IMR-90 (cell line): ENCODE results near the gene MED12L. TPM values are rescaled to one million over a fixed set of nuclear protein-coding genes. Genes with fewer than 3 reads are reported as not detected.

Experiments used
- ATAC-seq: fragments of 200-7000 bp; cut with Tn5 transposase; 2 replicates; pipeline ENCODE4 v1.9.1; 2020; ENCODE audit warnings: low read depth, mild to moderate bottlenecking, moderate library complexity
- BruUV-seq: library from RNA; stranded (reverse); fragments of 400-500 nt; replicated peaks from 2 replicates; lab custom pipeline; 2021; lab: Mats Ljungman, UMichigan
- CTCF ChIA-PET: fragments of 300-600 bp; formaldehyde crosslinking; extraction: SDS; loops from one replicate; lab custom pipeline; 2021; ENCODE audit warnings: antibody characterized with exemption; lab: Yijun Ruan, JAX
- POLR2A ChIA-PET: fragments of 300-600 bp; sonication (Branson Sonifier 250); formaldehyde crosslinking; loops from one replicate; lab custom pipeline; 2022; ENCODE audit warnings: antibody characterized with exemption; ENCODE audit not compliant: unreplicated experiment; lab: Charles Lee
- DNase-seq: peaks from one replicate; pipeline ENCODE4 v3.0.0; 2013
- H2AFZ ChIP-seq: replicated peaks from 2 replicates; pipeline ENCODE3; 2013; ENCODE audit warnings: low read length, mild to moderate bottlenecking; ENCODE audit not compliant: poor library complexity
- H2AK5ac ChIP-seq: 2 replicates; pipeline ENCODE4 v1.6.1; 2013; ENCODE audit warnings: low read depth, low read length, inconsistent platforms
- H2AK9ac ChIP-seq: replicated peaks from 2 replicates; pipeline ENCODE3; 2013; ENCODE audit warnings: mild to moderate bottlenecking, low read depth, low read length, moderate library complexity; ENCODE audit not compliant: poor library complexity
- H2BK120ac ChIP-seq: 2 replicates; pipeline ENCODE4 v1.6.1; 2013; ENCODE audit warnings: low read depth, low read length, inconsistent platforms
- H2BK15ac ChIP-seq: 3 replicates; pipeline ENCODE4 v1.6.1; 2013; ENCODE audit warnings: low read depth, low read length, inconsistent platforms
- H2BK20ac ChIP-seq: 2 replicates; pipeline ENCODE4 v1.6.1; 2013; ENCODE audit warnings: low read depth, mild to moderate bottlenecking, inconsistent platforms, low read length, moderate library complexity
- H2BK5ac ChIP-seq: 2 replicates; pipeline ENCODE4 v1.6.1; 2013; ENCODE audit warnings: mild to moderate bottlenecking, low read depth, low read length, inconsistent platforms; ENCODE audit not compliant: poor library complexity, severe bottlenecking
- H3K14ac ChIP-seq: replicated peaks from 2 replicates; pipeline ENCODE4 v1.6.1; 2013; ENCODE audit warnings: low read depth, low read length, inconsistent platforms
- H3K18ac ChIP-seq: 2 replicates; pipeline ENCODE4 v1.6.1; 2013; ENCODE audit warnings: low read depth, low read length, control low read depth
- H3K23ac ChIP-seq: 2 replicates; pipeline ENCODE4 v1.6.1; 2013; ENCODE audit warnings: low read depth, low read length, inconsistent platforms
- H3K27ac ChIP-seq: 2 replicates; pipeline ENCODE4 v1.5.1; 2013; ENCODE audit warnings: mild to moderate bottlenecking, control low read depth, low read length; ENCODE audit not compliant: insufficient read depth
- H3K27me3 ChIP-seq: 2 replicates; pipeline ENCODE4 v1.6.1; 2013; ENCODE audit warnings: low read length; ENCODE audit not compliant: control insufficient read depth, insufficient read depth
- H3K36me3 ChIP-seq: 2 replicates; pipeline ENCODE4 v1.6.1; 2013; ENCODE audit warnings: low read length, mixed read lengths; ENCODE audit not compliant: control insufficient read depth, insufficient read depth
- H3K4ac ChIP-seq: 2 replicates; pipeline ENCODE4 v1.6.1; 2013; ENCODE audit warnings: low read depth, low read length, inconsistent platforms
- H3K4me1 ChIP-seq: 2 replicates; pipeline ENCODE4 v1.6.1; 2013; ENCODE audit warnings: low read length, mixed read lengths; ENCODE audit not compliant: control insufficient read depth, insufficient read depth
- H3K4me2 ChIP-seq: 2 replicates; pipeline ENCODE4 v1.6.1; 2013; ENCODE audit warnings: low read depth, mild to moderate bottlenecking, control low read depth, low read length, moderate library complexity
- H3K4me3 ChIP-seq: 2 replicates; pipeline ENCODE4 v1.5.1; 2013; ENCODE audit warnings: low read depth, mild to moderate bottlenecking, control low read depth, low read length, moderate library complexity; ENCODE audit not compliant: insufficient read depth
- H3K56ac ChIP-seq: 2 replicates; pipeline ENCODE4 v1.6.1; 2013; ENCODE audit warnings: low read length, inconsistent platforms; ENCODE audit not compliant: insufficient read depth; ENCODE audit errors: extremely low read depth
- H3K79me1 ChIP-seq, 2 experiments: 2 replicates each; pipeline ENCODE4 v1.6.1; 2013; ENCODE audit warnings: low read length in 2 of 2, inconsistent platforms in 1 of 2, low read depth in 1 of 2
- H3K9ac ChIP-seq: 2 replicates; pipeline ENCODE4 v1.6.1; 2013; ENCODE audit warnings: low read depth, low read length, control low read depth
- H3K9me1 ChIP-seq: 2 replicates; pipeline ENCODE4 v1.6.1; 2013; ENCODE audit warnings: low read length, inconsistent platforms; ENCODE audit not compliant: insufficient read depth
- H3K9me3 ChIP-seq: 2 replicates; pipeline ENCODE4 v1.6.1; 2013; ENCODE audit warnings: low read length; ENCODE audit not compliant: control insufficient read depth, insufficient read depth
- H4K20me1 ChIP-seq: 2 replicates; pipeline ENCODE4 v1.6.1; 2013; ENCODE audit warnings: low read length, inconsistent platforms; ENCODE audit not compliant: insufficient read depth
- H4K5ac ChIP-seq: 2 replicates; pipeline ENCODE4 v1.6.1; 2013; ENCODE audit warnings: mild to moderate bottlenecking, low read depth, low read length, control low read depth
- H4K8ac ChIP-seq, 2 experiments: 2 replicates each; pipeline ENCODE4 v1.6.1; 2013; ENCODE audit warnings: low read depth in 2 of 2, low read length in 2 of 2, control low read depth in 1 of 2, inconsistent platforms in 1 of 2
- H4K91ac ChIP-seq: 2 replicates; pipeline ENCODE4 v1.6.1; 2013; ENCODE audit warnings: low read depth, low read length, inconsistent platforms; ENCODE audit not compliant: insufficient read depth
- BHLHE40 ChIP-seq: fragments of 150-350 bp; IDR thresholded peaks from 2 replicates; pipeline ENCODE4 v1.6.1; 2016; ENCODE audit warnings: mild to moderate bottlenecking, low read depth, low read length
- CEBPB ChIP-seq: IDR thresholded peaks from 2 replicates; pipeline ENCODE4 v1.6.1; 2012; ENCODE audit warnings: low read depth, low read length, improper control_type of control experiment
- FOS ChIP-seq: fragments of 150-350 bp; IDR thresholded peaks from 2 replicates; pipeline ENCODE4 v1.6.1; 2016; ENCODE audit warnings: low read depth, low read length
- MAZ ChIP-seq: IDR thresholded peaks from 2 replicates; pipeline ENCODE4 v1.6.1; 2012; ENCODE audit warnings: low read depth, mild to moderate bottlenecking, low read length, improper control_type of control experiment, moderate library complexity, borderline replicate concordance
- MXI1 ChIP-seq: IDR thresholded peaks from 2 replicates; pipeline ENCODE4 v1.6.1; 2012; ENCODE audit warnings: low read depth, mild to moderate bottlenecking, low read length, moderate library complexity, borderline replicate concordance
- NFE2L2 ChIP-seq: fragments of 150-350 bp; IDR thresholded peaks from 2 replicates; pipeline ENCODE4 v1.6.1; 2016; ENCODE audit warnings: low read depth, mild to moderate bottlenecking, low read length
- RAD21 ChIP-seq: IDR thresholded peaks from 2 replicates; pipeline ENCODE4 v1.6.1; 2012; ENCODE audit warnings: low read length, improper control_type of control experiment
- RFX5 ChIP-seq: IDR thresholded peaks from 2 replicates; pipeline ENCODE4 v1.8.0; 2012; ENCODE audit warnings: low read depth, mild to moderate bottlenecking, low read length, moderate library complexity
- SMC3 ChIP-seq: fragments of 150-350 bp; IDR thresholded peaks from 2 replicates; pipeline ENCODE4 v1.6.1; 2016; ENCODE audit warnings: low read depth, mild to moderate bottlenecking, antibody characterized with exemption, low read length, moderate library complexity
- WGBS, 2 experiments: methylation state at CpG; one replicate each; pipeline versions ENCODE4 v1.1.5 to v1.1.7; 2013; ENCODE audit warnings: missing lambda C conversion rate in 2 of 2; ENCODE audit not compliant: insufficient read length in 1 of 2; ENCODE audit errors: extremely low coverage in 2 of 2; 5-methylcytosine and 5-hydroxymethylcytosine counted together
- dilution Hi-C: fragments of 300-500 bp; cut with HindIII; formaldehyde crosslinking; loops from one replicate; pipeline ENCODE4 v1.14.3; 2018; ENCODE audit warnings: low sequenced_read_pairs; ENCODE audit not compliant: unreplicated experiment
- in situ Hi-C: fragments of 300-500 bp; cut with MboI; formaldehyde crosslinking; loops from 3 replicates; pipeline ENCODE4 v1.14.3; 2019; ENCODE audit warnings: low sequenced_read_pairs, inconsistent platforms, mixed read lengths
- intact Hi-C: fragments of 100-400 bp; cut with micrococcal nuclease; formaldehyde crosslinking; loops from 2 replicates; pipeline ENCODE4 v1.10.0; 2022
- polyA plus RNA-seq, 3 experiments: library from polyadenylated mRNA; depleted of rRNA; stranded (reverse); fragments of >200 nt; gene quantifications; 2 replicates each; pipeline ENCODE4 v1.2.3, GENCODE V29; 2012; ENCODE audit warnings: low replicate concordance in 1 of 3
- total RNA-seq: library from RNA; depleted of rRNA; stranded (reverse); fragments of >200 nt; gene quantifications from 2 replicates; pipeline ENCODE4 v1.2.3, GENCODE V29; 2012
- TF ChIP-seq, protein P1 (sequence below): conservative IDR thresholded peaks from 2 replicates; pipeline ENCODE4 v1.5.1; 2012; ENCODE audit warnings: mild to moderate bottlenecking, low read depth, low read length, improper control_type of control experiment
- TF ChIP-seq, protein P2 (sequence below): fragments of 150-350 bp; IDR thresholded peaks from 2 replicates; pipeline ENCODE4 v1.6.1; 2016; ENCODE audit warnings: low read depth, mild to moderate bottlenecking, low read length, moderate library complexity, borderline replicate concordance

The MED12L gene
- total and polyA plus RNA-seq, 2 of the 4 experiments (the other 2 are of a cell fraction): 0.05 to 0.18 TPM

GRCh38 chr3:151145713-151146070, 60.2 kb downstream of the MED12L start:
- no peak overlapping the region for H2BK120ac ChIP-seq
- in situ Hi-C loops: loop anchor here (10.0 to 25.0 kb wide), 4 partner anchors 131 to 421 kb away; partner anchors contain the start of gene MINDY4B

More at GRCh38 chr3:151145713-151146070, 60.2 kb downstream of the MED12L start:
- Histone ChIP-seq H4K5ac (no peak overlapping the region), H3K18ac (no peak overlapping the region), H3K9ac (no peak overlapping the region), H3K4me2 (no peak overlapping the region), H4K8ac (no peak overlapping the region), H3K9me1 (no peaks in the 10 kb centered on the region), H2BK20ac (no peak overlapping the region), H3K36me3 (no peaks in the 10 kb centered on the region), H3K23ac (no peak overlapping the region), H3K4me3 (no peak overlapping the region), H3K9me3 (no peaks in the 10 kb centered on the region), H4K91ac (no peak overlapping the region), H2AFZ (no peak overlapping the region), H3K4ac (no peak overlapping the region), H4K20me1 (no peaks in the 10 kb centered on the region), H3K79me1 (no peaks in the 10 kb centered on the region), H3K56ac (no peak overlapping the region), H3K14ac (no peak overlapping the region), H2AK5ac (no peak overlapping the region), H2AK9ac (no peak overlapping the region), H3K4me1 (peaks cover 2% of the 10 kb centered on the region; the same call in 1 of the 2 replicates), H3K27me3 (peaks cover 30% of the 10 kb centered on the region), H2BK15ac (no peak overlapping the region), H3K27ac (no peak overlapping the region), H2BK5ac (no peak overlapping the region)
- CTCF ChIA-PET: interaction anchor here (0.6 to 1.5 kb wide), 6 partner anchors 11 to 370 kb away, joined by 3 to 7 read pairs (median 4); no protein-coding TSS in a partner anchor
- dilution Hi-C loops (no loop called here), intact Hi-C loops (loop anchor here (1.0 to 2.0 kb wide), 6 partner anchors 137 to 617 kb away; no protein-coding TSS in a partner anchor)
- no TSS peak for BruUV-seq
- no peak for ATAC-seq
- WGBS, 2 experiments: 81% methylated on average over 3 of the region's 6 CpGs; no CpG with 5 or more reads in 1 of the 2 experiments
- POLR2A ChIA-PET: no interaction called here
- DNase-seq: no peak
- TF ChIP-seq MAZ (no peak), MXI1 (no peak), BHLHE40 (no peak), RAD21 (no peak), CEBPB (no peak), RFX5 (no peak), SMC3 (no peak), FOS (no peak), NFE2L2 (no peak)
- TF ChIP-seq, protein P1, sequence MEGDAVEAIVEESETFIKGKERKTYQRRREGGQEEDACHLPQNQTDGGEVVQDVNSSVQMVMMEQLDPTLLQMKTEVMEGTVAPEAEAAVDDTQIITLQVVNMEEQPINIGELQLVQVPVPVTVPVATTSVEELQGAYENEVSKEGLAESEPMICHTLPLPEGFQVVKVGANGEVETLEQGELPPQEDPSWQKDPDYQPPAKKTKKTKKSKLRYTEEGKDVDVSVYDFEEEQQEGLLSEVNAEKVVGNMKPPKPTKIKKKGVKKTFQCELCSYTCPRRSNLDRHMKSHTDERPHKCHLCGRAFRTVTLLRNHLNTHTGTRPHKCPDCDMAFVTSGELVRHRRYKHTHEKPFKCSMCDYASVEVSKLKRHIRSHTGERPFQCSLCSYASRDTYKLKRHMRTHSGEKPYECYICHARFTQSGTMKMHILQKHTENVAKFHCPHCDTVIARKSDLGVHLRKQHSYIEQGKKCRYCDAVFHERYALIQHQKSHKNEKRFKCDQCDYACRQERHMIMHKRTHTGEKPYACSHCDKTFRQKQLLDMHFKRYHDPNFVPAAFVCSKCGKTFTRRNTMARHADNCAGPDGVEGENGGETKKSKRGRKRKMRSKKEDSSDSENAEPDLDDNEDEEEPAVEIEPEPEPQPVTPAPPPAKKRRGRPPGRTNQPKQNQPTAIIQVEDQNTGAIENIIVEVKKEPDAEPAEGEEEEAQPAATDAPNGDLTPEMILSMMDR: no peak
- TF ChIP-seq, protein P2, sequence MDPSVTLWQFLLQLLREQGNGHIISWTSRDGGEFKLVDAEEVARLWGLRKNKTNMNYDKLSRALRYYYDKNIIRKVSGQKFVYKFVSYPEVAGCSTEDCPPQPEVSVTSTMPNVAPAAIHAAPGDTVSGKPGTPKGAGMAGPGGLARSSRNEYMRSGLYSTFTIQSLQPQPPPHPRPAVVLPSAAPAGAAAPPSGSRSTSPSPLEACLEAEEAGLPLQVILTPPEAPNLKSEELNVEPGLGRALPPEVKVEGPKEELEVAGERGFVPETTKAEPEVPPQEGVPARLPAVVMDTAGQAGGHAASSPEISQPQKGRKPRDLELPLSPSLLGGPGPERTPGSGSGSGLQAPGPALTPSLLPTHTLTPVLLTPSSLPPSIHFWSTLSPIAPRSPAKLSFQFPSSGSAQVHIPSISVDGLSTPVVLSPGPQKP: no peak
